ENCODE results near the gene IDI1.

The IDI1 gene

DNA sequence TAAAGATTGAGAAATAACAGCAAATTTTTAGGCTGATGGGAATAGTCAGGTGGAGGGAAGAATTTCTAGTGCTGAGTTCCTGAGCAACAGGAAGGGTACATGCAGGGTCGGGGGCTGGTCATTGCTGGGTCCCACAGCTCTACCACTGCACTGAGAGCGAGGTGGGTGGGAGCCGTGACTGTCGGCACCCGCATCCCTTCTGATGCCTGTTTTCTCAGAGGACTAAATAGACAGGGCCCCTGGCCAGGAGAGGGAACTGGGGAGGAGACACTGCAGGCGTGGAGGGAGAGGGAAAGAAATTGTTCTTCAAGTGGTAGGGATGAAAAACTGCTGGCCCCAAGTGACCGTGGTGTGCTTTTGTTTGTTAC is 53.4 kb downstream of the IDI1 start:
- TF ChIP-seq, protein P1, sequence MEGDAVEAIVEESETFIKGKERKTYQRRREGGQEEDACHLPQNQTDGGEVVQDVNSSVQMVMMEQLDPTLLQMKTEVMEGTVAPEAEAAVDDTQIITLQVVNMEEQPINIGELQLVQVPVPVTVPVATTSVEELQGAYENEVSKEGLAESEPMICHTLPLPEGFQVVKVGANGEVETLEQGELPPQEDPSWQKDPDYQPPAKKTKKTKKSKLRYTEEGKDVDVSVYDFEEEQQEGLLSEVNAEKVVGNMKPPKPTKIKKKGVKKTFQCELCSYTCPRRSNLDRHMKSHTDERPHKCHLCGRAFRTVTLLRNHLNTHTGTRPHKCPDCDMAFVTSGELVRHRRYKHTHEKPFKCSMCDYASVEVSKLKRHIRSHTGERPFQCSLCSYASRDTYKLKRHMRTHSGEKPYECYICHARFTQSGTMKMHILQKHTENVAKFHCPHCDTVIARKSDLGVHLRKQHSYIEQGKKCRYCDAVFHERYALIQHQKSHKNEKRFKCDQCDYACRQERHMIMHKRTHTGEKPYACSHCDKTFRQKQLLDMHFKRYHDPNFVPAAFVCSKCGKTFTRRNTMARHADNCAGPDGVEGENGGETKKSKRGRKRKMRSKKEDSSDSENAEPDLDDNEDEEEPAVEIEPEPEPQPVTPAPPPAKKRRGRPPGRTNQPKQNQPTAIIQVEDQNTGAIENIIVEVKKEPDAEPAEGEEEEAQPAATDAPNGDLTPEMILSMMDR (IDR thresholded peaks at IDR 0.05): no peak

DNA sequence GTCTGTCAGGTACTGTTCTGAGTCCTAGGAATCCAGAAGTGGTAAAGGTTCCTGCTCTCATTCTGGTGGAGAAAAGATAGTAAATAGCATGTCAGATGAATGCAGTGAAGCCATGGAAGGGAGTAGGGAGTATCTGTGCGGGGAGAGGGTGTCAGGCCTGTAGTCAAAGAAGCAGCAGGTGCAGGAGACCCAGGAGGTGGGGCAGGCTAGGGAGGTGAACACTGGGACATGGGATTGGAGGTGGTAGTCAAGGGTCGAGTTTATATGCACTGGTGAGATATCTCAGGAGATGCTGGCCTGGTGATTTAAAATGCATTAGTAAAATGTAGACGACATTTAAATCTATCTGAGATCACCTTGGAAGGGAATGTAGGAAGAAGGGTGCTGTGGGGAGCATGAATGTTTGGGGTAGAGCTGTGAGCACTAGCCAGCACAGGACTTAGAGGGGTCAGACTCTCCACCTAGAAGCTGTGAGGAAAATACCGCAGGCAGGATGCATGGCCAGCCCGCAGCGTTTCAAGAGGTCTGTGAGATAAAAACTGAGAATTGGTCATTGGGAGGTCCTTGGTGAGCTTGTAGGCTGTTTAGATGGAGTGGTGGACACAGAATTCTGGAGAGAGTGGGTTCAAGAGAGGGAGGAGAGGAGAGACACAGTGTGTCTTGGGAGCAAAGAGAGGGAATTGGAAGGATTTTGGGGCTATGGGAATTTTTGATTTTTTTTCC is 53.9 kb downstream of the IDI1 start:
- TF ChIP-seq, protein P1 (IDR thresholded peaks at IDR 0.05): no peak

DNA sequence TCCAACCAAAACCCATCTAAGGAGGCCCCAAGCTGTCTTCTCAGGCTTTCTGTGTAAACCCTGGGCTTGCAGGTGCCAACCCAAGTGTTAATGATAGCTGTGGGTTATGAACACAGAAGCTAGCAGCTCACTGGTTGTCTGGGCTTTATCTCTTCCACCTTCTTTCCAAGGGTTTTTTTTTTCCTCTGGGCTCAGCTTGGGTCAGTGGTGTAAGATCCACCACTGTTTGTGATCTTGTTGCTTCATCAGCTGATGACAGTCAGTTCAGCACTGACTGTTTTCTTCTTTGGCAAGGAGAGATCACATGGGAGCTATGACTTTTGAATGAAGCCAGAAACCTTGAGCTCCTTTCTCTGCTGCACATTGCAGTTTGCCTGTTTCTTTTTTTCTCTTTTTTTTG is 56.0 kb downstream of the IDI1 start:
- TF ChIP-seq, protein P1 (IDR thresholded peaks at IDR 0.05): no peak

DNA sequence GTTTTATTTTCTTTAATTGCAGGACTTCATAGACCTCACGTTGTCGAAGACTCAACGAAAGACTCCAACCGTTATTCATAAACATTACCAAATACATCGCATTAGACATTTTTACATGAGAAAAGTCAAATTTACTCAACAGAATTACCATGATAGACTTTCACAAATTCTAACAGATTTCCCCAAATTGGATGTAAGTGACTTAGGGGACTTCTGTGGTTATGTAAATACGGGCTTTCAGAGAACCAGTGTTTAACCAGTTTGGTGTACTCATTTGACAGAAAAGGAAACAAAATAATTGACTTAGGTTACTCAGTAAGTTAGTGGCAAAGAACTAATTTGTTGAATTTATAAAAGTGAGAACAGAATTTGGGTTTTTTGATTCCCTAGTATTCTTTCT is 56.5 kb downstream of the IDI1 start:
- TF ChIP-seq, protein P1 (IDR thresholded peaks at IDR 0.05): no peak

DNA sequence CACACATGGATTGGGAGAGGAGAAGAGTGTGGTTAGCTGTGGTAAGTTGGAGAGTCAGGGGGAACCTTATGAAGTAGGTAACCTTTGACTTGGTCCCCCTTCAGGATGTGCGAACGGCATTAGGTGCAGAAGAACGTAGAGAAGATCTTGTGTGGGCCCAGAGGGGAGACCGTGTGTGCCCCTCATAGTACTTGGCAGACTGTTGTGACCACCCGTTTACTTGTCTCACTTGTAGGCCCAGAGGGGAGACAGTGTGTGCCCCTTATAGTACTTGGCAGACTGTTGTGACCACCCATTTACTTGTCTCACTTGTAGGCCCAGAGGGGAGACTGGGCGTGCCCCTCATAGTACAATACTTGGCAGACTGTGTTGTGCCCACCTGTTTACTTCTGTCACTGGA is 58.1 kb downstream of the IDI1 start:
- TF ChIP-seq, protein P1 (IDR thresholded peaks at IDR 0.05): no peak

Data from LNCAP (cell line).